HEK293 (cell line): Measurements from ENCODE around the gene FAM117B.

Source experiments
- CTCF ChIA-PET: fragments of 350-600 bp; formaldehyde crosslinking; extraction: SDS; loops from one replicate; lab custom pipeline; 2021; ENCODE audit warnings: antibody characterized with exemption; lab: Yijun Ruan, JAX
- POLR2A ChIA-PET: fragments of 300-600 bp; formaldehyde crosslinking; extraction: SDS; loops from one replicate; lab custom pipeline; 2020; ENCODE audit warnings: antibody characterized with exemption, inconsistent platforms; lab: Yijun Ruan, JAX
- H3K27ac ChIP-seq: fragments of 200-500 bp; sonication (Bioruptor generic); 2 replicates; pipeline ENCODE4 v1.5.1; 2014; ENCODE audit warnings: low read depth, low read length, control low read depth, inconsistent platforms; ENCODE audit errors: extremely low read depth
- H3K36me3 ChIP-seq, 2 experiments: fragments of 200-500 bp in 1 of 2; sonication (Bioruptor generic) in 1 of 2; 1 replicate in 1 of 2; 2 replicates in 1 of 2; pipeline ENCODE4 v1.5.1; 2014 to 2017; ENCODE audit warnings: inconsistent platforms in 2 of 2, low read length in 2 of 2; ENCODE audit not compliant: control insufficient read depth in 2 of 2, insufficient read depth in 1 of 2
- H3K4me1 ChIP-seq: fragments of 200-500 bp; sonication (Bioruptor generic); 2 replicates; pipeline ENCODE4 v1.5.1; 2014; ENCODE audit warnings: mild to moderate bottlenecking, low read length, inconsistent platforms; ENCODE audit not compliant: control insufficient read depth, insufficient read depth
- H3K4me3 ChIP-seq: 2 replicates; pipeline ENCODE4 v1.5.1; 2011; ENCODE audit warnings: low read depth, mild to moderate bottlenecking, control low read depth, low read length, moderate library complexity
- H3K9me3 ChIP-seq: fragments of 200-500 bp; sonication (Bioruptor generic); 2 replicates; pipeline ENCODE4 v1.5.1; 2014; ENCODE audit warnings: low read depth, low read length, inconsistent platforms; ENCODE audit not compliant: control insufficient read depth, insufficient read depth
- HOXC10 ChIP-seq: sonication (generic); formaldehyde crosslinking; IDR thresholded peaks from 2 replicates; pipeline ENCODE4 v1.8.1; 2023; ENCODE audit warnings: mild to moderate bottlenecking, missing genetic modification reagents
- KLF10 ChIP-seq: fragments of 450-650 bp; IDR thresholded peaks from 2 replicates; pipeline ENCODE4 v1.5.1; 2018; ENCODE audit warnings: missing biosample characterization, mild to moderate bottlenecking, missing genetic modification characterization
- KLF8 ChIP-seq: fragments of 450-650 bp; formaldehyde crosslinking; IDR thresholded peaks from 2 replicates; pipeline ENCODE4 v1.5.1; 2016; ENCODE audit warnings: missing biosample characterization, missing genetic modification characterization
- KLF9 ChIP-seq: fragments of 450-650 bp; formaldehyde crosslinking; IDR thresholded peaks from 2 replicates; pipeline ENCODE4 v1.5.1; 2016; ENCODE audit warnings: missing biosample characterization, missing genetic modification characterization, low read depth
- PRDM1 ChIP-seq: fragments of 450-650 bp; formaldehyde crosslinking; IDR thresholded peaks from 2 replicates; pipeline ENCODE4; 2016; ENCODE audit warnings: missing biosample characterization, missing genetic modification characterization
- RBAK ChIP-seq: fragments of 450-650 bp; formaldehyde crosslinking; IDR thresholded peaks from 2 replicates; pipeline ENCODE4 v1.5.1; 2016; ENCODE audit warnings: missing biosample characterization, missing genetic modification characterization
- ZBTB8A ChIP-seq: fragments of 450-650 bp; formaldehyde crosslinking; IDR thresholded peaks from 2 replicates; pipeline ENCODE4 v1.5.1; 2016; ENCODE audit warnings: missing biosample characterization, missing genetic modification characterization
- ZFP41 ChIP-seq: fragments of 450-650 bp; formaldehyde crosslinking; IDR thresholded peaks from 2 replicates; pipeline ENCODE4 v1.5.1; 2016; ENCODE audit warnings: missing biosample characterization, missing genetic modification characterization, borderline replicate concordance
- ZNF416 ChIP-seq: fragments of 450-650 bp; formaldehyde crosslinking; IDR thresholded peaks from 2 replicates; pipeline ENCODE4 v1.5.1; 2016; ENCODE audit warnings: missing biosample characterization, missing genetic modification characterization
- ZNF423 ChIP-seq: fragments of 450-650 bp; formaldehyde crosslinking; IDR thresholded peaks from 2 replicates; pipeline ENCODE4 v1.5.1; 2016; ENCODE audit warnings: missing biosample characterization, missing genetic modification characterization
- ZNF48 ChIP-seq: fragments of 450-650 bp; formaldehyde crosslinking; IDR thresholded peaks from 2 replicates; pipeline ENCODE4 v1.5.1; 2016; ENCODE audit warnings: missing biosample characterization, missing genetic modification characterization
- ZNF529 ChIP-seq: fragments of 450-650 bp; formaldehyde crosslinking; IDR thresholded peaks from 2 replicates; pipeline ENCODE4 v1.5.1; 2017; ENCODE audit warnings: missing genetic modification characterization, missing biosample characterization; ENCODE audit not compliant: insufficient replicate concordance
- ZNF544 ChIP-seq: fragments of 450-650 bp; formaldehyde crosslinking; IDR thresholded peaks from 2 replicates; pipeline ENCODE4 v1.5.0; 2017; ENCODE audit warnings: missing biosample characterization, missing genetic modification characterization
- ZNF785 ChIP-seq: fragments of 450-650 bp; formaldehyde crosslinking; IDR thresholded peaks from 2 replicates; pipeline ENCODE4 v1.5.1; 2016; ENCODE audit warnings: missing biosample characterization, missing genetic modification characterization
- ZSCAN30 ChIP-seq: fragments of 450-650 bp; IDR thresholded peaks from 2 replicates; pipeline ENCODE4 v1.5.1; 2018; ENCODE audit warnings: missing biosample characterization, mild to moderate bottlenecking, missing genetic modification characterization, moderate library complexity
- ZXDB ChIP-seq: fragments of 450-650 bp; formaldehyde crosslinking; IDR thresholded peaks from 2 replicates; pipeline ENCODE4 v1.5.1; 2016; ENCODE audit warnings: missing biosample characterization, missing genetic modification characterization
- TF ChIP-seq, protein P1 (sequence below): fragments of 450-650 bp; IDR thresholded peaks from 2 replicates; pipeline ENCODE4 v1.5.1; 2018; ENCODE audit warnings: missing biosample characterization, missing genetic modification characterization
- TF ChIP-seq, protein P2 (sequence below): fragments of 450-650 bp; formaldehyde crosslinking; IDR thresholded peaks from 2 replicates; pipeline ENCODE4 v1.5.1; 2016; ENCODE audit warnings: missing biosample characterization, missing genetic modification characterization
- TF ChIP-seq, protein P3 (sequence below): fragments of 450-650 bp; formaldehyde crosslinking; IDR thresholded peaks from 2 replicates; pipeline ENCODE4 v1.5.1; 2016; ENCODE audit warnings: missing biosample characterization, missing genetic modification characterization
- TF ChIP-seq, protein P4 (sequence below): fragments of 450-650 bp; formaldehyde crosslinking; IDR thresholded peaks from 2 replicates; pipeline ENCODE4 v1.5.1; 2017; ENCODE audit warnings: missing biosample characterization, missing genetic modification characterization
- TF ChIP-seq, protein P5 (sequence below): fragments of 450-650 bp; formaldehyde crosslinking; IDR thresholded peaks from 2 replicates; pipeline ENCODE4 v1.5.1; 2017; ENCODE audit warnings: missing biosample characterization, missing genetic modification characterization

Gene FAM117B

DNA sequence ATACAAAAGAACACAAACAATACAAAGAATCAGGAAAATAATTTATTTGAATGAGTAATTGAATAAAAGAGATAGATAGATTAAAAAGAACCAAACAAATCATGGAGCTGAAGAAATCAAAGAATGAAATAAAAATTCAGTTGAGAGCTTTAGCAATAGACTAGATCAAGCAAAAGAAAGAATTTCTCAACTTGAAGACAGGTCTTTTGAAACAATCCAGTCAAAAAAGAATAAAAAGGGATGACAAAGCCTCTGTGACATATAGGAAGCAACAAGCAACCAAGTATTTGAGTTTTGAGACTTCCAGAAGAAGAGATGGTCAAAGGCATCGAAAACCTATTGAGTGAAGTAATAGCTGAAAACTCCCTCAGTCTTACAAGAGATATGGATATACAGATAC, 108.8 kb downstream of the FAM117B start:
- no peaks in the 10 kb centered on the region for H3K4me1 ChIP-seq
- POLR2A ChIA-PET = no interaction called here
- H3K4me3 ChIP-seq = no peak overlapping the region
- CTCF ChIA-PET = interaction anchor here (0.6 kb wide), 2 partner anchors 51 to 203 kb away, joined by 3 read pairs; no protein-coding TSS in a partner anchor
- H3K36me3 ChIP-seq = peaks cover 0 to 6% of the 10 kb centered on the region in 2 experiments; a peak in 1 of 3 replicates
- TF ChIP-seq ZNF48 (tag by site-specific recombination) (no peak), ZNF423 (tag by site-specific recombination) (no peak), KLF9 (tag by site-specific recombination) (no peak), HOXC10 (CRISPR knock-in tag) (no peak)
- TF ChIP-seq, protein P1, sequence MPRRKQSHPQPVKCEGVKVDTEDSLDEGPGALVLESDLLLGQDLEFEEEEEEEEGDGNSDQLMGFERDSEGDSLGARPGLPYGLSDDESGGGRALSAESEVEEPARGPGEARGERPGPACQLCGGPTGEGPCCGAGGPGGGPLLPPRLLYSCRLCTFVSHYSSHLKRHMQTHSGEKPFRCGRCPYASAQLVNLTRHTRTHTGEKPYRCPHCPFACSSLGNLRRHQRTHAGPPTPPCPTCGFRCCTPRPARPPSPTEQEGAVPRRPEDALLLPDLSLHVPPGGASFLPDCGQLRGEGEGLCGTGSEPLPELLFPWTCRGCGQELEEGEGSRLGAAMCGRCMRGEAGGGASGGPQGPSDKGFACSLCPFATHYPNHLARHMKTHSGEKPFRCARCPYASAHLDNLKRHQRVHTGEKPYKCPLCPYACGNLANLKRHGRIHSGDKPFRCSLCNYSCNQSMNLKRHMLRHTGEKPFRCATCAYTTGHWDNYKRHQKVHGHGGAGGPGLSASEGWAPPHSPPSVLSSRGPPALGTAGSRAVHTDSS (tag by site-specific recombination) = no peak
- no peaks in the 10 kb centered on the region for H3K9me3 ChIP-seq
- H3K27ac ChIP-seq = no peak overlapping the region

DNA sequence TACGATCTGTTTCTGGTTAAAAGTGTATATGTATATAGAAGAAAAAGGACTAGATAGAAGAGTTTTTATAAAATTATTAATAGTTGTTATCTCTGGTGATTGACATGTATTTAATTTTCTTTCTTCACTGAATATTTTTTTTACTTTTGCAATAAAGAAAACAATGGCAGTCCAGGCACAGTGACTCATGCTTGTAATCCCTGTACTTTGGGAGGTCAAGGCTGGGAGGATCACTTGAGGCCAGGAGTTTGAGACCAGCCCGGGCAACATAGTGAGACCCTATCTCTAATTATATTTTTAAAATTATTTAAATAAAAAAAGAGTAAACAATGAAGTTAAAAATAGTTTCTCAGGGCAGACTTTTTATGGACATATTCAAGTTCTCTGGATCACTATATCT, 114.7 kb downstream of the FAM117B start:
- Histone ChIP-seq H3K4me1 (no peaks in the 10 kb centered on the region), H3K27ac (no peak overlapping the region), H3K36me3 (no peaks in the 10 kb centered on the region), H3K9me3 (no peaks in the 10 kb centered on the region), H3K4me3 (no peak overlapping the region)
- ChIA-PET CTCF (interaction anchor here (0.5 kb wide), 1 partner anchor 28 kb away, joined by 4 read pairs; no protein-coding TSS in a partner anchor), POLR2A (no interaction called here)
- TF ChIP-seq, protein P2, sequence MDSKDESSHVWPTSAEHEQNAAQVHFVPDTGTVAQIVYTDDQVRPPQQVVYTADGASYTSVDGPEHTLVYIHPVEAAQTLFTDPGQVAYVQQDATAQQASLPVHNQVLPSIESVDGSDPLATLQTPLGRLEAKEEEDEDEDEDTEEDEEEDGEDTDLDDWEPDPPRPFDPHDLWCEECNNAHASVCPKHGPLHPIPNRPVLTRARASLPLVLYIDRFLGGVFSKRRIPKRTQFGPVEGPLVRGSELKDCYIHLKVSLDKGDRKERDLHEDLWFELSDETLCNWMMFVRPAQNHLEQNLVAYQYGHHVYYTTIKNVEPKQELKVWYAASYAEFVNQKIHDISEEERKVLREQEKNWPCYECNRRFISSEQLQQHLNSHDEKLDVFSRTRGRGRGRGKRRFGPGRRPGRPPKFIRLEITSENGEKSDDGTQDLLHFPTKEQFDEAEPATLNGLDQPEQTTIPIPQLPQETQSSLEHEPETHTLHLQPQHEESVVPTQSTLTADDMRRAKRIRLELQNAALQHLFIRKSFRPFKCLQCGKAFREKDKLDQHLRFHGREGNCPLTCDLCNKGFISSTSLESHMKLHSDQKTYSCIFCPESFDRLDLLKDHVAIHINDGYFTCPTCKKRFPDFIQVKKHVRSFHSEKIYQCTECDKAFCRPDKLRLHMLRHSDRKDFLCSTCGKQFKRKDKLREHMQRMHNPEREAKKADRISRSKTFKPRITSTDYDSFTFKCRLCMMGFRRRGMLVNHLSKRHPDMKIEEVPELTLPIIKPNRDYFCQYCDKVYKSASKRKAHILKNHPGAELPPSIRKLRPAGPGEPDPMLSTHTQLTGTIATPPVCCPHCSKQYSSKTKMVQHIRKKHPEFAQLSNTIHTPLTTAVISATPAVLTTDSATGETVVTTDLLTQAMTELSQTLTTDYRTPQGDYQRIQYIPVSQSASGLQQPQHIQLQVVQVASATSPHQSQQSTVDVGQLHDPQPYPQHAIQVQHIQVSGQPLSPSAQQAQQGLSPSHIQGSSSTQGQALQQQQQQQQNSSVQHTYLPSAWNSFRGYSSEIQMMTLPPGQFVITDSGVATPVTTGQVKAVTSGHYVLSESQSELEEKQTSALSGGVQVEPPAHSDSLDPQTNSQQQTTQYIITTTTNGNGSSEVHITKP (tag by site-specific recombination) = no peak
- TF ChIP-seq, protein P3, sequence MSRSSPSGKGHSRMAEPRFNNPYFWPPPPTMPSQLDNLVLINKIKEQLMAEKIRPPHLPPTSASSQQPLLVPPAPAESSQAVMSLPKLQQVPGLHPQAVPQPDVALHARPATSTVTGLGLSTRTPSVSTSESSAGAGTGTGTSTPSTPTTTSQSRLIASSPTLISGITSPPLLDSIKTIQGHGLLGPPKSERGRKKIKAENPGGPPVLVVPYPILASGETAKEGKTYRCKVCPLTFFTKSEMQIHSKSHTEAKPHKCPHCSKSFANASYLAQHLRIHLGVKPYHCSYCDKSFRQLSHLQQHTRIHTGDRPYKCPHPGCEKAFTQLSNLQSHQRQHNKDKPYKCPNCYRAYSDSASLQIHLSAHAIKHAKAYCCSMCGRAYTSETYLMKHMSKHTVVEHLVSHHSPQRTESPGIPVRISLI (tag by site-specific recombination) = no peak
- no peak for TF ChIP-seq ZXDB
- TF ChIP-seq ZNF544 (tag by site-specific recombination) = no peak
- no peak for TF ChIP-seq ZNF785 (tag by site-specific recombination)
- TF ChIP-seq ZBTB8A (tag by site-specific recombination) = no peak
- TF ChIP-seq KLF10 (tag by site-specific recombination) = no peak
- no peak for TF ChIP-seq KLF8
- no peak for TF ChIP-seq ZNF416 (tag by site-specific recombination)
- no peak for TF ChIP-seq ZNF529 (tag by site-specific recombination)
- TF ChIP-seq, protein P4, sequence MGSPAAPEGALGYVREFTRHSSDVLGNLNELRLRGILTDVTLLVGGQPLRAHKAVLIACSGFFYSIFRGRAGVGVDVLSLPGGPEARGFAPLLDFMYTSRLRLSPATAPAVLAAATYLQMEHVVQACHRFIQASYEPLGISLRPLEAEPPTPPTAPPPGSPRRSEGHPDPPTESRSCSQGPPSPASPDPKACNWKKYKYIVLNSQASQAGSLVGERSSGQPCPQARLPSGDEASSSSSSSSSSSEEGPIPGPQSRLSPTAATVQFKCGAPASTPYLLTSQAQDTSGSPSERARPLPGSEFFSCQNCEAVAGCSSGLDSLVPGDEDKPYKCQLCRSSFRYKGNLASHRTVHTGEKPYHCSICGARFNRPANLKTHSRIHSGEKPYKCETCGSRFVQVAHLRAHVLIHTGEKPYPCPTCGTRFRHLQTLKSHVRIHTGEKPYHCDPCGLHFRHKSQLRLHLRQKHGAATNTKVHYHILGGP (tag by site-specific recombination) = no peak
- TF ChIP-seq, protein P5, sequence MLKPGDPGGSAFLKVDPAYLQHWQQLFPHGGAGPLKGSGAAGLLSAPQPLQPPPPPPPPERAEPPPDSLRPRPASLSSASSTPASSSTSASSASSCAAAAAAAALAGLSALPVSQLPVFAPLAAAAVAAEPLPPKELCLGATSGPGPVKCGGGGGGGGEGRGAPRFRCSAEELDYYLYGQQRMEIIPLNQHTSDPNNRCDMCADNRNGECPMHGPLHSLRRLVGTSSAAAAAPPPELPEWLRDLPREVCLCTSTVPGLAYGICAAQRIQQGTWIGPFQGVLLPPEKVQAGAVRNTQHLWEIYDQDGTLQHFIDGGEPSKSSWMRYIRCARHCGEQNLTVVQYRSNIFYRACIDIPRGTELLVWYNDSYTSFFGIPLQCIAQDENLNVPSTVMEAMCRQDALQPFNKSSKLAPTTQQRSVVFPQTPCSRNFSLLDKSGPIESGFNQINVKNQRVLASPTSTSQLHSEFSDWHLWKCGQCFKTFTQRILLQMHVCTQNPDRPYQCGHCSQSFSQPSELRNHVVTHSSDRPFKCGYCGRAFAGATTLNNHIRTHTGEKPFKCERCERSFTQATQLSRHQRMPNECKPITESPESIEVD (tag by site-specific recombination) = no peak
- no peak for TF ChIP-seq PRDM1 (tag by site-specific recombination)
- no peak for TF ChIP-seq ZNF423 (tag by site-specific recombination)
- no peak for TF ChIP-seq ZSCAN30 (tag by site-specific recombination)
- TF ChIP-seq RBAK = no peak
- TF ChIP-seq ZFP41 = no peak
